Measurements from ENCODE around the gene AKAP13.
"Not testable (repeated sequence)": the region's sequence is repeated elsewhere in the genome, so short reads cannot be mapped to it uniquely, and the experiment has no call there.

- TF ChIP-seq L3MBTL2 (conservative IDR thresholded peaks at IDR 0.05); BHLHE40 (IDR thresholded peaks at IDR 0.05; ENCODE audit: borderline replicate concordance); CTBP1 (IDR thresholded peaks at IDR 0.05; ENCODE audit: borderline replicate concordance); SP1 (IDR thresholded peaks at IDR 0.05); ELF4 (IDR thresholded peaks at IDR 0.05); PKNOX1 (IDR thresholded peaks at IDR 0.05); ZNF384 (IDR thresholded peaks at IDR 0.05); TARDBP (IDR thresholded peaks at IDR 0.05); FOXA1 (IDR thresholded peaks at IDR 0.05); FOXM1 (IDR thresholded peaks at IDR 0.05; ENCODE audit: borderline replicate concordance); FOXK2 (IDR thresholded peaks at IDR 0.05): not testable (repeated sequence)
These were observed 33.8 kb upstream of the AKAP13 start for GRCh38 chr15:85346462-85347084.

Measured in HEK293T (cell line).